ENCODE results near the gene LAMB4.

- peak; percentile 54 for TF ChIP-seq CTCF (IDR thresholded peaks at IDR 0.05)
- TF ChIP-seq YY1 (IDR thresholded peaks at IDR 0.05; ENCODE audit: low read depth): no peak
- TF ChIP-seq EZH2phosphoT487 (IDR thresholded peaks at IDR 0.05; ENCODE audit: borderline replicate concordance, low read depth): no peak
- no peak for TF ChIP-seq IRF3 (IDR thresholded peaks at IDR 0.05; ENCODE audit: low read depth, low read length)
These were observed 20.8 kb downstream of the LAMB4 start for GRCh38 chr7:108109221-108109908.
